GM20000 (cell line): ENCODE data around the gene CSMD2.

ENCODE experiments used
- DNase-seq: peaks from one replicate; pipeline ENCODE4 v3.0.0; 2012; ENCODE audit warnings: low spot score
- TF ChIP-seq, protein P1 (sequence below): IDR thresholded peaks from 2 replicates; pipeline ENCODE4 v1.5.1; 2012; ENCODE audit warnings: mild to moderate bottlenecking, control low read depth; ENCODE audit errors: extremely low read depth, missing control alignments

Gene CSMD2

DNA sequence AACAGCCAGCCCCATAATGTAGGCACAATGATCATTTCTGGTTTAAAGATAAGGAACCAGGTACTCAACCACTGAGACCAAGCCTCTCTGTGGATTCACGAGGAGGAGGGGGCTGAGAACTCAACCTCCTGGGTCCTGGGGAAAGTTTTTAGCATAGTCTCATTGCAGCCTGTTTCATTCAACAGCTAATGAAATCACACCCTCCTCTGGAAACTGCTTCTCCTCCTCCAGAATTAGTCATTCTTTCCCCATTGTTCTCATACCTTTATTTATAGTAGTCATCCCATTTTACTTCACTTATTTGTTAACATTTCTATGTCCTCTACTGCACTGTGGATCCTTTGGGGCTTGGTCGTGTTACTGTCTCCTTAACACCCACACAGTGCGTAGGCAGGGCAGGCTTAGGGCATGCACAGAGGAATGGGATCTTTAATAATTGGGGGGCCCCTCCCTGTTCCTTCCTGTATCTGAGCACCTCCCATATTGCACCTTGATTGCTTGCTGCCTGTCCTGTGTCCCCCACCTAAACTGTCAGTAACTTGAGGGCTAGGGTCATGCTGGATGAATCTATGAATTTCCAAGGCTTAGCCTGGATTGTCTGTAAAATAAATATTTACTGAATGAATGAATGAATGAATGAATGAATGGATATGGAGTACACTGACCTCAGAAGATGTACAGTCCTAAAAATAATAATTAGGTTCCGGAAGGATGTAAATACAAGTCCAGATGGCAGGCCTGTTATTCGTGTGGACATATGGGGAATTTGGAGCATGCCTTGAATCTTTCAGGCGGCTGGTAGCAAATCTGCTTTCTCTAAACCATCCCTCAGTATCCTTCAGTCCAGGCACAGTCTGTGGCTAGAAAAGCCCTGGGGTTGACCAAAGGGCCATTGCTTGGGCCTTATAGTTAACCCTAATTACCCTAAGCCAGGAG is 455.0 kb downstream of the CSMD2 start:
- TF ChIP-seq, protein P1, sequence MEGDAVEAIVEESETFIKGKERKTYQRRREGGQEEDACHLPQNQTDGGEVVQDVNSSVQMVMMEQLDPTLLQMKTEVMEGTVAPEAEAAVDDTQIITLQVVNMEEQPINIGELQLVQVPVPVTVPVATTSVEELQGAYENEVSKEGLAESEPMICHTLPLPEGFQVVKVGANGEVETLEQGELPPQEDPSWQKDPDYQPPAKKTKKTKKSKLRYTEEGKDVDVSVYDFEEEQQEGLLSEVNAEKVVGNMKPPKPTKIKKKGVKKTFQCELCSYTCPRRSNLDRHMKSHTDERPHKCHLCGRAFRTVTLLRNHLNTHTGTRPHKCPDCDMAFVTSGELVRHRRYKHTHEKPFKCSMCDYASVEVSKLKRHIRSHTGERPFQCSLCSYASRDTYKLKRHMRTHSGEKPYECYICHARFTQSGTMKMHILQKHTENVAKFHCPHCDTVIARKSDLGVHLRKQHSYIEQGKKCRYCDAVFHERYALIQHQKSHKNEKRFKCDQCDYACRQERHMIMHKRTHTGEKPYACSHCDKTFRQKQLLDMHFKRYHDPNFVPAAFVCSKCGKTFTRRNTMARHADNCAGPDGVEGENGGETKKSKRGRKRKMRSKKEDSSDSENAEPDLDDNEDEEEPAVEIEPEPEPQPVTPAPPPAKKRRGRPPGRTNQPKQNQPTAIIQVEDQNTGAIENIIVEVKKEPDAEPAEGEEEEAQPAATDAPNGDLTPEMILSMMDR = no peak
- no peak for DNase-seq

DNA sequence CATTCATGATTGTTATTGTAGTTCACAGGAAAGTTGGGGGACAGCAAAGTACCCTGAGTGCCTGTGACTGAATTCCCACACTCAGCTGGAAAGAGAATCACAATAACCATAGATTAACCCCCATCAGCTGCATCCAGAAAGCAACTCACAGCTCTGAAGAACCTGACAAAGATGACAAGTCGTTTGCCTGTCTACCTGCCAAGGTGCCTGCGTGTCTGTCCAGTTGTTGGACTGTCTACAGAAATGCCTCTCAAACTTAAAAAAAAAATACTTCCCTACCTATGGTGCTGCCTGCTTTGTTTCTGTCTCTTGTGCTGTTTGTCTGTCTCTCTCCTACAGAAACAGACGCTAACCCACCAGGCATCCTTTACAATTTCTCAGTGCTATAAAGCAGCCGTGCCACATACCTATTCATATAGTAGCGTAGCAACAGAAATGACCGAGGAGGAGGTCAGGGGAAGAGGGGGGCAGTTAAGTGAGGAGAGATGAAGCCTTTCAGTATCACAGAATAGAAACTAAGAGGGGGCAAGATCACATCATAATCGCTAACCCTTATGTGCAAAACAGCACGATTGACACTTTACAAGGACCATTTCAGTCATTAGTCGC is 455.8 kb downstream of the CSMD2 start:
- no peak for DNase-seq
- TF ChIP-seq, protein P1 = no peak

- TF ChIP-seq, protein P1 = no peak
- DNase-seq = no peak
Measured at GRCh38 chr1:33706634-33707255, 458.3 kb downstream of the CSMD2 start.

DNA sequence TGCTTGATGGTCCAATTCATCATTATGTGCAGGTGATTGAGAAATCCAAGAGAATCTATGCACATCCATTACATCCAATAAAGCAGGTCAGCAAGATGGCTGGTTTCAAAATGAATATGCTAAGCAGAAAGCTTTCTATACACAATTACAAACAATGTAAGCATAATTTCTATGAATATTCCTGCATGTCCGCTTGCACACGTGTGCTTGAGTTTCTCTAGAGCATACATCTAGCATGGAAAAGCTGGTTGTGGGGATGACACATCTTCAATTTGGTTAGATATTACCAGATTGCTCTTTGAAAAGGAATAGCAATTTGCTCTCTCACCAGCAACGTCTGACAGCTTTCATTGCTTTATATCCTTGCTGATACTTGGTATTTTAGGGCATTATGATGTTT is 461.6 kb downstream of the CSMD2 start:
- DNase-seq = no peak
- TF ChIP-seq, protein P1 = no peak

- no peak for DNase-seq
- TF ChIP-seq, protein P1 = no peak
Measured at GRCh38 chr1:33698361-33699035, 466.5 kb downstream of the CSMD2 start.

DNA sequence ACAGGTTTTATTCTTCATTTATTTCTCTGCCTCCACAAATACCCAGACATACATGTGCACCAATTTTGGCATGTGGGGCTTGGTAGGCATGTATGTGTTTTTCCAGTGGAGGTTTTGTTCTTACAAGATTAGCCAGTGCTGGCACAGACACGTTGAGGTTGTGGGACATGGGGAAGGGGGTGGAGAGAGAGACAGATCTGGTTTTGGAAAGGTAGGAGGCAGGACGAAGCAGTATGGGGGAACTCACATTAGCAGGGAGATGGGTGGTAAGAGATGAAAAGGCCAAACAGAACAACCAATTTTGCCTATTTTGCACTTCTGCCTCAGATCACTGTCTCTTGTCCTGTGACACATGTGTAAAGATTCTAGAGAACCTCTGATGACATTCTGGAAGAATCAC is 467.2 kb downstream of the CSMD2 start:
- no peak for DNase-seq
- TF ChIP-seq, protein P1 = no peak
